KBM-7 (cell line): ENCODE results near the gene IWS1.

Source experiments
- DNase-seq: peaks from one replicate; pipeline ENCODE4 v3.0.0-alpha.2; 2015
- in situ Hi-C: fragments of 300-500 bp; cut with MboI; formaldehyde crosslinking; loops from 2 replicates; pipeline ENCODE4 v1.14.3; 2020; ENCODE audit warnings: low sequenced_read_pairs, low pct_unique_long_range_greater_than_20kb, mixed read lengths

Gene IWS1

DNA sequence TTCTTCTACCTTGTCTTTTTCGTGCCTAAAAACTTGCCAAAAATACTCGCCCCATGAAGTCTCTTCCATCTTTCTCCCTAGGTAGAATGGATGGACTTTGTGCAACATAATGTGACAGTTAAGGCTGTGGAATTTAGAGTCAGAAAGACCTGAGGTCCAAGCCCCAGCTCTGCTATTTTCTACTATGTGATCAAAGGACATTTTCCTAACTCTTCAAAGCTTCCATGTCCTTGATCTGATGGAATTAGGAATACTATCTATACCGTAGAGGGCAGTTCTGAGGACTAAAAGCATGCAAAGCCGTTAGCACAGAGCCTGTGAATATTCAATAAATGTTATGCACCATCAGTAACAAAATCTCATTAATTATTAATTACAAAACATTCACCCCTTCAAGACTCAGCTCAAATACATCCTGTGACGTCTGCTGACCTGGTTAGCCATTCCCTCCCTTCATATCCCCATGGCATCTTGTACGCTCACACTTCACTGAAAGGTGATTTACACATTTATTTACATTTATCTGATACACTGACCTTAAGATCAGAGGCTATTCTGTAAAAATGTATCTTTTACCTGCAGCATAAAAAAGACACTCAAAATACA is 15.1 kb downstream of the IWS1 start:
- DNase-seq, result no peak
- in situ Hi-C loops, result no loop called here

DNA sequence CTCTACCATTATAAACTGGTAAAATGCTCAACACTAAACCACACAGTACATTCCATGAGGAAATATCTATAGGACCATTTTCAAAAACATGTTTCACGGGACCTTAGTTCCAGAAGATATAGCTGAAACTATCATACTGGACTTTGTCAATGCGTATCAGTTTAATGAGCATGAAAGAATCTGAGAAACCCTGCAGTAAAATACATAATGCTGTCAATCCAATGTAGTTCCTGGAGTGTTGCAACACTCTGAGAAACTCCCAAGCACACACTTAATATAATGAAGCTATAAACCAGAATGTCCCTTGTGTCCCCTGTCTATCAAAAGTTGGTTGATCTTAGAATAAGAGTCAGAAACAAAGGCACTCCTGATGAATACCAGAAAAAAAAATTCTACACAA is 16.2 kb downstream of the IWS1 start:
- DNase-seq, result no peak
- in situ Hi-C loops, result no loop called here

DNA sequence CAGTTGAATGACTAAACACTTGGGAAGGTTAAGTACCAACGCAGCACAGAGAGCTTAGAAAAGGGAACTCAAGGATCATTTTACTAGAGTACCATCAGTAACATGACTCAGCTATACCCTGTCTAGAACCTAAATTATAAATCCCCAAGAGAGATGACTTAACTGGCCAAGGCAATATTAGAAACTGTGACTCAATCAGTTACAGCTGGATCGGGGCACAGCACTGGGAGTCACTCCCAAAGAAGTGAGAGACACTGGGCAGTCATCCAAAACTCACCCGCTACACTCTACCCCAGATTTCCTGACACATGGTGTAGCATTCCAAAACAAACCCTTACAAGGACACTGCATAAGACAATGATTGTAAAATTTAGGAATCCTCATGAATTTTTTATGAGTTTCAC is 17.7 kb downstream of the IWS1 start:
- in situ Hi-C loops, result no loop called here
- peak; percentile 49 for DNase-seq

DNA sequence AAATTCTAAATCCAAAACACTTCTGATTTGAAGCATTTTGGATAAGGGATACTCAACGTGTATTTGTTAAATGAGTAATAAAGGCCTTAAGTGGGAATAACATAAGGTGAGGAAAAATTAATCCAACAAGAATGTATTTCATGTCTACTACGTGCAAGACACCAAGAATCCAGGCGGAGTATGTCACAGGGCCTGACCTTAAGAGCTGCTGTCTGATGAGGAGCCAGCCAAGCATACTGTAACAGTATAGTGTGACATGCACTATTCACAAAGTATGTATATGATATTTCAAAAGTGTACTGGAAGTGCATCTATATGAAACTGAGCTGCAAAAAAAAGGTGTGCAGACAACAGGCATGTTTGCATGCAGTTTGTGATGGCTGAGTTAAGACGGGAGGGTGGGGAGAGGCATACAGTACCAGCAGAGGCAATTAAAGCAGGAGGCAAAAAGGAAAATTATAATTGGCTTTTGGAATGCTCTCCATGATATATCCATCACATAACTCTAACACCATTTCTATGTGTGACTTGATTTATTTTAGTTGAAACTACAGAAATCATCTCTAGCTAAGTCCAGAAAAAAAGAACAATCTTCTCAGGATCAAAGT is 18.2 kb downstream of the IWS1 start:
- in situ Hi-C loops, result no loop called here
- DNase-seq, result no peak

DNA sequence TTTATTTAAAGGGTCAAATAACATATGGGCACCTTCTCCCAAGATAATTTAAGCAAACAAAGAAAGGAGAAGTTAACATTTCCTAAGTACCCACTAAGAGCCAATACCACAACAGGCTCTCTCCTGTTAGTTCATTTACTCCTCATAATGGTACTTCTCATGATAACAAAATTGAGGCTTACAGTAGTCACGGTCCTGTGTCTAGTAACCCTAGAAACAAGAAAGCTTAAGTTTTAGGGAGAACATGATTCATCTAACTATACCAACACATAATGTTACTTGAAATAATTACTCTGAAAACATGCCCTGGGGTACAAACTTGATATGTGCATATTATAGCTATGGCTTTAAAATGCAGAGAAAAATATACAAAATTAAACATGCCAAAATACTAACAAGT is 19.8 kb downstream of the IWS1 start:
- in situ Hi-C loops, result no loop called here
- DNase-seq, result no peak

DNA sequence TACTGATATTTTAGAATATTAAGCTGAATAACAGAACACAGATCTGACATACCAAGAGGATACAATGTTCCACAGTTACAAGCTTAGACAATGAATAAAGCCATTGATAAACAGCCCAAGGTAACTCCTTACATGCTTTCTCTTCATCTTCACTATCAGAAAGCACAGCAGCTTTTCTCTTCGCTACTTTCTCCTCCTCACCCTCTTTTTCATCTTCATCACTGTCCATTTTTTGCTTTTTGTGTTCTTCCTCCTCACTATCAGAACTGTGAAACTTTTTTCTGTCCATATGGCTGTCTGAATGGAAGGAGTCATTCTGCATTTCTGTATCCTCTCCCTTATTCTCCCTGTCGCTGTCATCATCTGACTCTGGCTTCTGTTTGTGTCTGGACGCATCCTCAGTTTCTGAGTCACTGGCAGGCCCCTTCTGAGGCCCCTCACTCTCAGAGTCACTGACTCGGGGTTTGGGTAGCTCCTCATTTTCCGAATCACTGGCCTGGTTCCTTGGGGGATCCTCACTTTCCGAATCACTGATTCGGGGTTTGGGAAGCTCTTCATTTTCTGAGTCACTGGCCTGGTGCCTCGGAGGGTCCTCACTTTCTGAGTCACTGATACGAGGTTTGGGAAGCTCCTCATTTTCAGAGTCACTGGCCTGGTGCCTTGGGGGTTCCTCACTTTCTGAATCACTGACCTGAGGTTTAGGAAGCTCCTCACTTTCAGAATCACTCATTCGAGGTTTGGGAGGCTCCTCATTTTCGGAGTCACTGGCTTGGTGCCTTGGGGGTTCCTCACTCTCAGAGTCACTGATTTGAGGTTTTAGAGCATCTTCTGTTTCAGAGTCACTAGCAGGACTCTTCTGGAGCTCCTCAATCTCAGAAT is 21.5 kb downstream of the IWS1 start:
- DNase-seq, result no peak
- in situ Hi-C loops, result no loop called here

DNA sequence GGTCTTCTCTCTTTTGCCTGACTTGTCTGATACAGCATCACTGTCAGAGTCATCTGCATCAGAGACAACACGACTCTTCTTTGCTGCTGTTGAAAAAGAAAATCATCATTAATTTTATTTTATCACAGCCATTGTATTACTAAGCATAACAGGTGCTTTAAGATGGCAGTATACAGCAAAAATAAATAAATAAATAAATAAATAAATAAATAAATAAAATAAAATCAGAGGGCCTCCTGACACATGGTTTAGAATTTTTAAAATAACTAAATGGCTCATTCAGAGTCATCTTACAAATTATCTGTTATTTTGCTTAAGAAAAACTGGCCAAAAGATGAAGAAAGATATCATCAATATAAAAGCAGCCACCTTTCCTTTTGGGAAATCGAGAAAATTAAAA is 22.8 kb downstream of the IWS1 start:
- in situ Hi-C loops, result no loop called here
- DNase-seq, result no peak

DNA sequence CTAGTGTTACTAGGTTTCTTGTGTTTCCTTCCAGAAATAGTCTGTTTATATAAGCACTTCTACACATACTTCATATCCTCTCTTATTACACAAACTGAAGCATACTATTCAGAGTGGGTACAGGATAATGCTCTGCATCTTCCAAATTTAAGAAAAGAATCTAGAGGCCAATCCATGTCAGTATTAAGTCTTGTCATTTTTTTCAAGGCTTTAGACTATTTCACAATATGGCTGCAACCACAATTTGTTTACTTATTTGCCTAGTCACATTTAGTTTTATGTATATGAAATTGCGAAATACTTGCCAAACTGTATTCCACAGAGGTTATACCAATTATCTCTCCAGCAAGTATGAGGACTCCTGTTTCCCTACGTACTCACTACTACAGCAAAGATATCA is 27.9 kb downstream of the IWS1 start:
- no peak for DNase-seq
- in situ Hi-C loops, result no loop called here

DNA sequence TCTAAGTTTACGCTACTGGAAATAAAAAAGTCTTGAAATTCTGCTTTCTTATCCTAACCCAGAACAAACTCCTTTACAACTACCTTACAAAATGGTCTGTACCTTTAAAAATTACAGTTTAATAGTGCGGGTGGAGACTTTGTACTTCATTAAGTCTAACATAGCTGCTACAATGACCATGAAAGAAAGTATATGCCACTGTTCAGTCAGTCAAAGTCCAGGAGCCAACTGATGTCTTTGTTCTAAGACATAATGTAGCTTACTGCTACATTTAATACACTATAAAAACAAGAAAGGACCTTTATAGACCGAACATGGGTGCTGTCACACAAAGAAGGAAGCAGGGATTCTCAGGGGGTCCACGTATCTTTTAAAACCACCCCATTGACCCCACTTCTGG is 36.0 kb downstream of the IWS1 start:
- in situ Hi-C loops, result no loop called here
- no peak for DNase-seq

DNA sequence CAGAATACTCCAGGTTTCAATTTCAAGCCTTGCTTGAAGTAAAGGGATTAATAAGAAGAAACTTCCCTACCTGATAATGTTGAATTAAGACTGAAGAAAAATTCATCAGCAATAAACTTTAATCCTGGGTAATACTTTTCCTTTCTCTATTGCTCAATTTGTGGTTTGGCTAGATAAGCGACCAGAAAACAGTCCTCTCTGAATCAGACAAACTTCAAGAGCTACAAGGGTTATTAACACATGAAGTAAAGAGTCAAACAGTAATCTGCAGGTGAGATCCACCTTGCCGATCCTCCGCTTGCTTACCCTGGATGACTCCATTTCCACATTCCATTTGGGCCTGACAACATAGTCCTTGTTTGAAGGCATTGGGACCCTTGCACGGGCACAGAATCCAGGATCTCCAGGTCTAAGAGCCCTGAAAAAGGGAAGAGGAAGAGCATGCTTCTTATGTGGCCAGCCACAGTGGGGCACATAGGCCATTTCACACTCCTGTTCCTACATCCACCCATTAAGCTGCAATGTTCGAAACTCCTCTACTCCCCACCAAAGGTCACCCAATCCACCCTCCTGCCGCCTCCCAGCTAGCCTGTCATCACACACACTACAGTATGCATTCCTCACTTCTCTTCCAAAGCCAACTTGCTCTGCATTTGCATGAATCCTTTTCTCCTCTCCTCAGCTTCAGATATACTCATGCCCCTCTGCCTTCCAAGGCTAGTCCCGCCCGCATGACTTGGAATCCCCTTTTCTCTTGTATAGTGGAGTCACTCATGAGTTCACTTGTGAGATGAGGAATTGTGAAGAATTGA is 39.8 kb downstream of the IWS1 start:
- DNase-seq, result peak; percentile 58
- in situ Hi-C loops, result no loop called here

DNA sequence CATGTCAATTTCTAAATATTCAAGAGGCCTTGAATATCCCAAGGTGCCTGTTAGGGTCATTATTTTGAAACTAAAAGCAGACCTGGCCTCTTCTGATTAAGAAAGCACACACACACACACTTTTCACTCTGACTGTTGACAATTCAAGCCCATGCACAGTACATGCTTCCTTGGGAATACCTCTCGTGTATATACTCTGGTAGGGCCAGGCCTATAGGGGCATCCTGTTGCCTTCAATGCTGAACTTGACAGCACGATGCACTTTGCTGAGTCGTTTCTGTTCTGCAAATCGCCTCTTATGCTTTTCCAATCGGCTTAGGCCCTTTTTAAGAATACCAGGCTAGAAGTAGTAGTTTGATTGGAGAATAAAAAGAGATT is 40.6 kb downstream of the IWS1 start:
- DNase-seq, result no peak
- in situ Hi-C loops, result no loop called here

DNA sequence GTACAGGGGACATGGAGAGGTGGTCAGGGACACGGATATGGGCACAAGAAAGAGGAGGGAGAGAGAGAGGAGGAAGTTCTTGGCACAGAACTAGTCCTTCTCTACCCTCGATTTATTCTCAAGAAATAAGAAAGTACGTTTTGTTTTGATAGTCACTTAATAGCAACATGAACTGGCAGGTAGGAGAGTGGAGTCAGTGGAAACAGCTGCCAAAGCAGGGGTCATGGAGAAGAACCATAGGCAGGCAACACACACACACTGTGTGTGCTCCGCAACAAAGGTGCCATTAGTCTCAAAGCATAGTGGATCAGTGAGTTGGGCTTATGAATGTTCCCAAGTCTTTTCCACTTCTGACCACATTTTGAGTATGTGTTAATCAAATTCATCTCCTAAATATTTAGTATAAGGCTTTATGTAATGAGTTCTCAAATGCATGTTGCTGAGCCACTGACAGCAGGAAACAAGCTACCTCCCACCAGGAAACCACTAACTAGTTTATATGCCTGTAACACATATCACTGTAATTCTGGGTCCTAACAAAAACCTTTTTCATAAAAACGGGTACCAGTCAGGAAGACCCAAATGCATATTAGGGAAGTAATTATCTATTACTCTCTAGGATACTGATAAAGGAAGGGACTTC is 41.1 kb downstream of the IWS1 start:
- in situ Hi-C loops, result no loop called here
- peak; percentile 44 for DNase-seq

DNA sequence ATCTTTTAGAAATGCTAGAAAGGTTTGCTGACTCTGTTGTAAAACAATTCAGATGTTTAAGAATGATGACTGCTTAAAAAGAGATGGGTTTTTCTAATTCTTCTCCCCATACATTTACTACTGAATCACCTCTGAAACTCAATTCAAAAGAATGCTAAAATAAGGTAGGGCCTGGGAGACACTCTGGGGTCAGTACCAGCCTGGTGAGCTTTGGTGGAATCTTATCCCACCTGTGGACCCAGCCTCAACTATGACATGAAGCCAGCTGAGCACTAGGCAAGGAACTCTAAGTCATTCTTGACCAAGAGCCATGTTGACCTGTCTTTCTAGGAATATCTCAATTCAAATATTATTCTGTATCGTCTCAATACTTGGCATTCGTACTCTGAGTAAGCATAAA is 44.3 kb downstream of the IWS1 start:
- no peak for DNase-seq
- in situ Hi-C loops, result no loop called here

DNA sequence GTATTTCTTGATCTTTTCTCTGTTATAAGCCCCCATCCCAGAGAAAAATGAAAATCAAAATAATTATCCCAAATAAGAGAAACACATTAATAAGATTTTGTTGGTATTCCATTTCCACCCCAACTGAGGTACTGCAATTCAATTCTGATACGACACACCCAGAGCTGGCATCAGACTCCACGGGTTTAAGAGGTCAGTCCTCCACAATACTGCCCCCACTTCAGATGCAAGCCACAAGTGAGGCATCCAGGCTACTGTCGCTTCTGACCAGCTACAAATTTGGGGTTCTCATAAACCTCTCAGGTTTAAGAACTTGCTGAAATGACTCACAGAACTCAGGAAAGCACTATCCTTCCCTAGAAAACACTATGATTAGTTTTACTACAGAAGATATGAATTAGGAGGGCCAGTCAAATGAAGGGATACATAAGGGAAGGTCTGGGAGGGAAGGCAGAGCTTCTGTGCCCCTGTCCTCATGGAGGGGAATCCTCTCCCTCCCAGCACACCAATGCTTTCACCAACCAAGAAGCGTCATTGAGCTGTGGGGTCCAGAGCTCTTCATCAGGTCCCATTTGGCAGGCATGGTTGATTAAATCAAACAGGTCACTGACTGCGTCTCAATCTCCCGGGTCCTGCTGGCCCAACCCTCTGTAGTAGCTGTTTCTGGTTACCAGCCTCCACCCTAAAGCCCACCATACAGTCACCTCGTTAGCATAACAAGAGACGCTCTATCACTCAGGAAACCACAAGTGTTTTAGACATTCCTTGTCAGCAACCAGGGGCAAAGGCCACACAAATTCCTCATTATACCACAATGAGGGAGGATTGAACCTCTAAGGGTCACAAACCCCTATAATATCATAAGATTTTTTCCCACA is 46.2 kb downstream of the IWS1 start:
- in situ Hi-C loops, result no loop called here
- DNase-seq, result no peak

DNA sequence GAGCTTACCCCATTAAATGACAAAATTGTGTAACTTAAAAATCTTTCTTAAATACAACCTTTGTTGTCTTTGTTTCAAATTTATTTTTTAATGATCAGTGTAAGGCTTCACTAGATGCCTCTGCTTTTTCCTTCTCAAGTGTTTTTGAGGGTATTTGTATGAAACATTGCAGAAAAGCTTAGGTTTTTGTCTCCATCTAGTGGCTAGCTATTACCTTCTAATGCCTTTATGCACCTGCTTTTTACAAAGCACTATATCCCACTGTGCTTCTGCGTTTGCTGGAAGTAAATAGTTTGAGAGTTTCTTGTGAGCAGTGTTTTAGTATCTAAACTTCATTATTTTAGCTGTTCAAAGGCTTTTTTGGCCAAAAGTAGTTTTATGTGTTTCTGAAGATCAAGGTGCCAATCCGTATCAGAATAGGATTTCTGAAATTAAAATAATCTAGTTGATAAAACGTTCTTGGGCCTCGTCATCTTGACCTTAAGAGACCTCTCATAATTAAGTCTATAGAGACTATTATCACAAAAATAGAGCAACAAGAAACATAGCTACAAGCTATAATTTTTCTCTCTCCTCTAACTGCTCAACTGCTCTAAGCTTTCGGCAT is 47.0 kb downstream of the IWS1 start:
- in situ Hi-C loops, result no loop called here
- DNase-seq, result peak; percentile 75

DNA sequence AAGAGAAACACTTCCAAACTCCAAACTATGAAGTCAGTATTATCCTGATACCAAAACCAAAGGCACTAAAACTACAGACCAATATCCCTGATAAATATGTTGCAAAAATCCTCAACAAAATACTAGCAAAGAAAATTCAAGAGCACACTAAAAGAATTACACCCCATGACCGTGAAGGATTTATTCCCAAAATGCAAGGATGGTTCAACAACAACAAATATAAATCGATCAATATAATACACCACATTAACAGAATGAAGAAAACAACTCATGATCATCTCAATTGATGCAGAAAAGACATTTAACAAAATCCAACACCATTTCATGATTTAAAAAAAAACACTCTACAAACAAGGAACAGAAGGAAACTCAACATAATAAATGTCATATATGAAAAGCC is 50.5 kb downstream of the IWS1 start:
- in situ Hi-C loops, result no loop called here
- no peak for DNase-seq

DNA sequence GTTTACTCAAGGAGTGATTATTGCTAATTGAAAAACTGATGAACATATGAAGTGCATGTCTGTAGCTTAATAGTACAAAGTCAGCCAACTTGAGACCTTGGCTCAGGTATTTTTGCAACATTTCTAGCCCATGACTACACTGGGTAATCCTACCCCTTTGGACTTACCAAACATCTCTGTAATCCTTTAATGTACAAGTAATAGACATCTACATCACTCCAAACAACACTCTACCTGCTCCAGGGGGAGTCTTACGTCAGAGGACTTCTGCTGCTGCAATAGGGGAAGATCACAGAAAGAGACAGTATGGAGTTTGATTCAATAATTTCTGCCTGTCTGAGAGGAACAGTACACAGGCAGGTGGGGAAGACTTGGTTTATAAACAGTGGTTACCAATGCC is 54.0 kb downstream of the IWS1 start:
- in situ Hi-C loops, result no loop called here
- DNase-seq, result no peak
